H1 (cell line): Measurements from ENCODE around the gene RPS18. TPM values are rescaled to one million over a fixed set of nuclear protein-coding genes. Genes with fewer than 3 reads are reported as not detected.

ENCODE experiments used
- CTBP2 ChIP-seq: IDR thresholded peaks from 2 replicates; pipeline ENCODE4 v1.7.0; 2011; ENCODE audit warnings: borderline replicate concordance, mild to moderate bottlenecking, moderate library complexity, mixed read lengths, low read length; ENCODE audit not compliant: insufficient read depth, insufficient read length
- E2F6 ChIP-seq: IDR thresholded peaks from 2 replicates; pipeline ENCODE4 v1.6.1; 2012; ENCODE audit warnings: inconsistent platforms
- EZH2 ChIP-seq: fragments of 200-600 bp; sonication (generic); IDR thresholded peaks from 2 replicates; pipeline ENCODE4 v1.7.1; 2012; ENCODE audit warnings: low read depth, mild to moderate bottlenecking, moderate library complexity, low read length, inconsistent platforms; ENCODE audit not compliant: severe bottlenecking
- HDAC2 ChIP-seq, 2 experiments: fragments of 300-600 bp in 1 of 2; sonication (generic) in 1 of 2; IDR thresholded peaks; 2 replicates each; pipeline ENCODE4 v1.6.1; 2011 to 2012; ENCODE audit warnings: low read depth in 2 of 2, low read length in 2 of 2, mild to moderate bottlenecking in 2 of 2, moderate library complexity in 2 of 2, borderline replicate concordance in 1 of 2, inconsistent platforms in 1 of 2
- HDAC6 ChIP-seq: IDR thresholded peaks from one replicate; pipeline ENCODE4 v1.7.1; 2012; ENCODE audit warnings: low read depth, mild to moderate bottlenecking, inconsistent platforms, low read length, moderate library complexity
- MAX ChIP-seq: IDR thresholded peaks from 2 replicates; pipeline ENCODE4 v1.6.1; 2012; ENCODE audit warnings: inconsistent platforms
- NRF1 ChIP-seq: IDR thresholded peaks from 2 replicates; pipeline ENCODE4 v1.6.1; 2011; ENCODE audit warnings: mild to moderate bottlenecking, low read depth, low read length, improper control_type of control experiment
- RAD21 ChIP-seq, 2 experiments: IDR thresholded peaks in 1 of 2; conservative IDR thresholded peaks in 1 of 2; 2 replicates each; pipeline ENCODE4 v1.6.1; 2011; ENCODE audit warnings: low read depth in 2 of 2, low read length in 2 of 2, improper control_type of control experiment in 1 of 2, inconsistent platforms in 1 of 2, mild to moderate bottlenecking in 1 of 2, moderate library complexity in 1 of 2
- RBBP5 ChIP-seq: IDR thresholded peaks from 2 replicates; pipeline ENCODE4 v1.7.1; 2012; ENCODE audit warnings: low read depth, mild to moderate bottlenecking, inconsistent platforms, low read length, moderate library complexity, borderline replicate concordance
- RXRA ChIP-seq: IDR thresholded peaks from 2 replicates; pipeline ENCODE4 v1.6.1; 2011; ENCODE audit warnings: low read depth, mild to moderate bottlenecking, low read length, moderate library complexity; ENCODE audit not compliant: insufficient read depth
- SAP30 ChIP-seq: fragments of 300-600 bp; sonication (generic); IDR thresholded peaks from 2 replicates; pipeline ENCODE4 v1.7.1; 2012; ENCODE audit warnings: low read length, moderate library complexity, mild to moderate bottlenecking, inconsistent platforms; ENCODE audit not compliant: insufficient read depth, insufficient replicate concordance
- SIRT6 ChIP-seq: IDR thresholded peaks from one replicate; pipeline ENCODE4 v1.7.1; 2012; ENCODE audit warnings: low read length, inconsistent platforms
- SP2 ChIP-seq: IDR thresholded peaks from 2 replicates; pipeline ENCODE4 v1.6.1; 2012; ENCODE audit warnings: mild to moderate bottlenecking, low read length, inconsistent platforms
- SP4 ChIP-seq: IDR thresholded peaks from 2 replicates; pipeline ENCODE4 v1.6.1; 2012; ENCODE audit warnings: low read length, inconsistent platforms
- TBP ChIP-seq: IDR thresholded peaks from 2 replicates; pipeline ENCODE4 v1.6.1; 2011; ENCODE audit warnings: low read depth, low read length, improper control_type of control experiment
- YY1 ChIP-seq: IDR thresholded peaks from 2 replicates; pipeline ENCODE4 v1.6.1; 2011; ENCODE audit warnings: low read depth, mild to moderate bottlenecking, low read length
- ZNF274 ChIP-seq: IDR thresholded peaks from 2 replicates; pipeline ENCODE4 v1.7.0; 2012; ENCODE audit warnings: low read length, borderline replicate concordance; ENCODE audit errors: extremely low read depth
- polyA plus RNA-seq, 7 experiments: library from polyadenylated mRNA; depleted of rRNA in 3 of 7; stranded (reverse) in 5 of 7; unstranded in 2 of 7; fragments of >200 nt in 5 of 7; fragments of 200-250 nt in 2 of 7; gene quantifications; 1 replicate in 5 of 7; 2 replicates in 1 of 7; 4 replicates in 1 of 7; pipeline versions ENCODE4 v1.2.1 to v1.2.3, GENCODE V29; 2011 to 2013; ENCODE audit warnings: missing spikeins in 2 of 7, mixed read lengths in 2 of 7
- total RNA-seq: library from RNA; stranded (reverse); fragmentation: NEBNext Ultra II Directional; extraction: Animal tissue kit (Norgen Biotek cat#: 25700); gene quantifications from 2 replicates; pipeline ENCODE4 v1.2.1, GENCODE V29; 2021
- TF ChIP-seq, protein P1 (sequence below): IDR thresholded peaks from 2 replicates; pipeline ENCODE4 v1.6.1; 2011; ENCODE audit warnings: low read depth, mild to moderate bottlenecking, low read length; ENCODE audit not compliant: insufficient read depth

Gene RPS18
- total and polyA plus RNA-seq, 2 of the 8 experiments (the other 6 are each of a cell fraction or from before 2014, with no cell fraction given) = 2,796 to 7,099 TPM

DNA sequence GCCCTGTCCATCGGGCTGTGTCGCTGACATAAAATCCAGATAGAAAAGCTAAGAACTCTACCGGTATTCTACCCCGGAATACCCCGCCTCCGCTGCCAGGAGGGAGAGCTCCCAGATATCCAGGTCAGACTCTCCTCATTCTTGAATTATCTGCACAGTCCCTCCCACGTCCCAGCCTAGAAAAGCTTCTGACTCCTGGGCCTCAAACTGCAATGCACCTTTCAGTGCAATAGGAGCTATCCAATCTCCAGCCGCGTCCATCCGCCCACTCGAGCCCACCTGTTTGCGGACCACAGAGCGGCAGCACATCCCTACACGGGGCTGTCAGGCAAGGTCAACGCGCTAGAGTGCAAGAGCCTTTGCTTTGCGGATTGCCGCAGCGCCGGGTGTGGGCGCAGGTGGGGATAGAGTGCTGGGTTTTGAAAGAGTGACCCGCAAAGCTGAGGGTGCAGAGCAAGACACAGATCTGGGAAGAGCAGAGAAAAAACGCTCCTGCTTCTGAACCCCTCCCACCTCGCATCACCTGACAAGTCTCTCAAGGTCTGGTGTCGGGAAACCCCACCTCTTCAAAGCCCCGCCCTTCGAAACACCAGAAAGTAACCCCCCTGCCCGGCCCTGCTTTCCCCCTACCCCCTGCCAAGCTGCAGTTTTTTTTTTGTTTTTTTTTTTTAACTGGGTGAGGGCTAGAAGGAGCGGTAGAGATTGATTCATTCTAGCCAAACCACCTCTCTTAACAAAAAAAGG, 40.7 kb downstream of the RPS18 start (continued):
- no peak for TF ChIP-seq HDAC6
- peak; percentile 65 for TF ChIP-seq SAP30
- no peak for TF ChIP-seq NRF1
- TF ChIP-seq, protein P1, sequence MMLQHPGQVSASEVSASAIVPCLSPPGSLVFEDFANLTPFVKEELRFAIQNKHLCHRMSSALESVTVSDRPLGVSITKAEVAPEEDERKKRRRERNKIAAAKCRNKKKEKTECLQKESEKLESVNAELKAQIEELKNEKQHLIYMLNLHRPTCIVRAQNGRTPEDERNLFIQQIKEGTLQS = no peak
- TF ChIP-seq YY1 = no peak
- TF ChIP-seq RXRA = no peak
- 0 out of 2 replicates have a peak, but pooled peaks have one; percentile 81 for TF ChIP-seq SP4
- TF ChIP-seq EZH2 = no peak
- TF ChIP-seq CTBP2 = no peak
- TF ChIP-seq E2F6 = no peak
- no peak for TF ChIP-seq SIRT6
- no peak for TF ChIP-seq ZNF274
- TF ChIP-seq RBBP5 = no peak
- peak; percentile 48; the same call in 1 of the 2 replicates for TF ChIP-seq TBP
- 0 out of 4 replicates have a peak, but pooled peaks of 1 of the 2 experiments have one; percentile 8 for TF ChIP-seq HDAC2 (IDR thresholded peaks at IDR 0.05; ENCODE audit: borderline replicate concordance in 1 of 2, low read depth in 2 of 2, low read length in 2 of 2)
- TF ChIP-seq MAX = 0 out of 2 replicates have a peak, but pooled peaks have one; percentile 39
- TF ChIP-seq SP2 = no peak
- TF ChIP-seq RAD21 (IDR thresholded peaks at IDR 0.05 in 1 of 2, conservative IDR thresholded peaks at IDR 0.05 in 1 of 2; ENCODE audit: low read depth in 2 of 2, low read length in 2 of 2) = 0 out of 4 replicates have a peak, but pooled peaks of 1 of the 2 experiments have one; percentile 18
- TF ChIP-seq, all 59 proteins: peak for 11
